RWPE1 (cell line): ENCODE results near the gene CHMP1A.

Experiments
- CTCF ChIA-PET: fragments of 350-600 bp; sonication (Branson Sonifier 250); formaldehyde crosslinking; extraction: SDS; loops from one replicate; lab custom pipeline; 2021; lab: Yijun Ruan, JAX
- POLR2A ChIA-PET: fragments of 400-600 bp; formaldehyde crosslinking; extraction: SDS; loops from one replicate; lab custom pipeline; 2020; ENCODE audit warnings: antibody characterized with exemption; ENCODE audit not compliant: low non-redundant PET; lab: Yijun Ruan, JAX
- DNase-seq: peaks from one replicate; pipeline ENCODE4 v3.0.0; 2012; ENCODE audit warnings: low spot score
- H3K27ac ChIP-seq: fragments of 450-650 bp; 2 replicates; pipeline ENCODE4 v1.5.1; 2017
- TF ChIP-seq, protein P1 (sequence below): fragments of 450-650 bp; conservative IDR thresholded peaks from 2 replicates; pipeline ENCODE4 v1.5.1; 2017; ENCODE audit warnings: low read depth, mild to moderate bottlenecking

Gene CHMP1A

DNA sequence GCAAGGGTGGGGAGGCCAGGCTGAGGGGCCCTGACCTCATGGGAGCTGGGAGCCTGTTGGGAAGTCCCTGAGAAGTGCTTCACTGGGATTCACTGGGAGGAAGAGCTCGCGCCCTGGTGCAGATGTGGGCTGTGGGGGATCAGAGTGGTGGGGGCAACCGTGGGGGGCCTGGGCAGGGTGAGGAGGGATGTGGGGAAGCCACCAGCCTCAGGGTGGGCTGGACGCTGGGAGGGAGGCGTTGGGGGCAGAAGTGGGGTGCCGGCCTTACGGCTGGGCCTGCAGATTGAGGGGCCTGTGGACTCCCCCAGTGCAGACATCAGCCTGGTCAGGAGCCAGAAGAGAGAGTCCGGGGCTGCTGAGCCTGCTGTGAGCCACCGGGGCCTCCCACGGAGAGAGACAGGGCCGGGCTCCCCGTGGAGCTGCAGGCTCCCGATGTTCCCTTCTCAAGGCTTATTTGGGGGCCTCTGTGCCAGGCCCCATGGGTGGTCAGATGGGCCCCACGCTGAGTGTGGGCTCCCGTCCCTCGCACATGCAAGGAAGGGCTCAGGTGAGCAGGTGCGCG lies 36.3 kb downstream of the CHMP1A start:
- DNase-seq = no peak
- ChIA-PET CTCF (no interaction called here), POLR2A (interaction anchor here (0.6 kb wide), 1 partner anchor 61 kb away, joined by 3 read pairs; no protein-coding TSS in a partner anchor)
- no peak overlapping the region for H3K27ac ChIP-seq
- TF ChIP-seq, protein P1, sequence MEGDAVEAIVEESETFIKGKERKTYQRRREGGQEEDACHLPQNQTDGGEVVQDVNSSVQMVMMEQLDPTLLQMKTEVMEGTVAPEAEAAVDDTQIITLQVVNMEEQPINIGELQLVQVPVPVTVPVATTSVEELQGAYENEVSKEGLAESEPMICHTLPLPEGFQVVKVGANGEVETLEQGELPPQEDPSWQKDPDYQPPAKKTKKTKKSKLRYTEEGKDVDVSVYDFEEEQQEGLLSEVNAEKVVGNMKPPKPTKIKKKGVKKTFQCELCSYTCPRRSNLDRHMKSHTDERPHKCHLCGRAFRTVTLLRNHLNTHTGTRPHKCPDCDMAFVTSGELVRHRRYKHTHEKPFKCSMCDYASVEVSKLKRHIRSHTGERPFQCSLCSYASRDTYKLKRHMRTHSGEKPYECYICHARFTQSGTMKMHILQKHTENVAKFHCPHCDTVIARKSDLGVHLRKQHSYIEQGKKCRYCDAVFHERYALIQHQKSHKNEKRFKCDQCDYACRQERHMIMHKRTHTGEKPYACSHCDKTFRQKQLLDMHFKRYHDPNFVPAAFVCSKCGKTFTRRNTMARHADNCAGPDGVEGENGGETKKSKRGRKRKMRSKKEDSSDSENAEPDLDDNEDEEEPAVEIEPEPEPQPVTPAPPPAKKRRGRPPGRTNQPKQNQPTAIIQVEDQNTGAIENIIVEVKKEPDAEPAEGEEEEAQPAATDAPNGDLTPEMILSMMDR = no peak

GRCh38 chr16:89620406-89620841 lies 37.1 kb downstream of the CHMP1A start:
- ChIA-PET CTCF (no interaction called here), POLR2A (no interaction called here)
- H3K27ac ChIP-seq = no peak overlapping the region
- TF ChIP-seq, protein P1 = no peak
- no peak for DNase-seq

DNA sequence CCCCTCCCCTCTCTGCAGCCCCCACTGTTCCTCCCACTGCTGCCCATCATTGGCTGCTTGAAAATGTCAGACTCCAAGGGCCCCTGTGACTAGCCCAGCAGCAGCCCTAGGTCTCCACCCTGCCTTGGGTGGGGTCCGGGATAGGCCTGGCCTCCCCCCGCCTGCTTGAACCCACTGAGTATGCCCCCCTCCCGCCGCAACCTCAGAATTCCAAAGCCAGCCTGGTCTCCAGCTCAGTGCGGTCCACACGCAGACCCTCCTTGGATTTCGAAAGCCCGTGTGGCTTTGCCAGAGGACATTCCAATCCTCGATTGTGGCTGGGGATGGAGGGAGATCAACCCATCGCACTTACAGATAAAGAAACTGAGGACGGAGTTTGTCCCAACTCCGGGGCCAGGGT lies 37.7 kb downstream of the CHMP1A start:
- ChIA-PET POLR2A (no interaction called here), CTCF (no interaction called here)
- H3K27ac ChIP-seq = no peak overlapping the region
- TF ChIP-seq, protein P1 = no peak
- DNase-seq = no peak

- POLR2A ChIA-PET = no interaction called here
- TF ChIP-seq, protein P1 = no peak
- H3K27ac ChIP-seq = peak overlapping the region; percentile 46
- CTCF ChIA-PET = interaction anchor here (0.7 to 1.1 kb wide), 2 partner anchors 19 to 40 kb away, joined by 3 read pairs; no protein-coding TSS in a partner anchor
- DNase-seq = no peak
Measured at GRCh38 chr16:89618109-89618998, 39.2 kb downstream of the CHMP1A start.

- ChIA-PET POLR2A (no interaction called here), CTCF (interaction anchor here (1.0 kb wide), 1 partner anchor 25 kb away, joined by 3 read pairs; no protein-coding TSS in a partner anchor)
- TF ChIP-seq, protein P1 = no peak
Measured at GRCh38 chr16:89617036-89617435, 40.5 kb downstream of the CHMP1A start.

GRCh38 chr16:89616623-89617022 lies 40.9 kb downstream of the CHMP1A start:
- POLR2A ChIA-PET = no interaction called here
- CTCF ChIA-PET = interaction anchor here (1.0 kb wide), 1 partner anchor 25 kb away, joined by 3 read pairs; no protein-coding TSS in a partner anchor
- TF ChIP-seq, protein P1 = no peak
- H3K27ac ChIP-seq = peak overlapping the region; percentile 61
- DNase-seq = no peak

More at GRCh38 chr16:89617036-89617435, 40.5 kb downstream of the CHMP1A start:
- no peak for DNase-seq
- peak overlapping the region; percentile 61 for H3K27ac ChIP-seq
